K562 (cell line): ENCODE measurements around the gene DIAPH1. TPM values are rescaled to one million over a fixed set of nuclear protein-coding genes. Genes with fewer than 3 reads are reported as not detected.

Experiments
- CCAR2 ChIP-seq: fragments of 200-400 bp; formaldehyde crosslinking; IDR thresholded peaks from 2 replicates; pipeline ENCODE4 v1.6.1; 2017; ENCODE audit warnings: mild to moderate bottlenecking, low read depth, low read length
- CHCHD3 ChIP-seq: fragments of 250-450 bp; sonication (Bioruptor Pico); IDR thresholded peaks from 2 replicates; pipeline ENCODE4 v2.1.2; 2022; ENCODE audit warnings: mild to moderate bottlenecking
- CHD4 ChIP-seq: fragments of 200-600 bp; sonication (generic); IDR thresholded peaks from 3 replicates; pipeline ENCODE4 v1.6.1; 2012; ENCODE audit warnings: low read depth, mild to moderate bottlenecking, mixed read lengths, low read length, inconsistent platforms; ENCODE audit not compliant: insufficient read depth, insufficient replicate concordance, poor library complexity, severe bottlenecking
- HDAC6 ChIP-seq: IDR thresholded peaks from 2 replicates; pipeline ENCODE4 v1.6.1; 2012; ENCODE audit warnings: low read depth, mild to moderate bottlenecking, control low read depth, inconsistent platforms, low read length, moderate library complexity
- JUN ChIP-seq, 2 experiments: sonication (generic) in 1 of 2; formaldehyde crosslinking in 1 of 2; IDR thresholded peaks; 2 replicates each; pipeline versions ENCODE4 v1.6.1 to v1.8.0; 2012 to 2022; ENCODE audit warnings: borderline replicate concordance in 2 of 2, mild to moderate bottlenecking in 2 of 2, improper control_type of control experiment in 1 of 2, low read depth in 1 of 2, low read length in 1 of 2, missing genetic modification reagents in 1 of 2
- KDM1A ChIP-seq, 2 experiments: fragments of 450-650 bp; IDR thresholded peaks; 2 replicates each; pipeline ENCODE4 v1.6.1; 2016; ENCODE audit warnings: mild to moderate bottlenecking in 2 of 2
- MEF2D ChIP-seq: conservative IDR thresholded peaks from 2 replicates; pipeline ENCODE4 v1.6.1; 2016; ENCODE audit warnings: low read depth, missing genetic modification characterization, missing compliant biosample characterization
- PHF20 ChIP-seq: fragments of 450-650 bp; IDR thresholded peaks from 2 replicates; pipeline ENCODE4 v1.6.1; 2018; ENCODE audit not compliant: partially characterized antibody
- RAD51 ChIP-seq: fragments of 450-650 bp; IDR thresholded peaks from 2 replicates; pipeline ENCODE4 v1.7.1; 2016; ENCODE audit warnings: low read depth, mild to moderate bottlenecking, borderline replicate concordance
- THAP12 ChIP-seq: fragments of 250-450 bp; sonication (Bioruptor Pico); IDR thresholded peaks from 2 replicates; pipeline ENCODE4 v1.9.0; 2021; ENCODE audit warnings: mild to moderate bottlenecking, inconsistent platforms
- ZBTB8A ChIP-seq: fragments of 450-650 bp; IDR thresholded peaks from 2 replicates; pipeline ENCODE4 v1.6.1; 2018; ENCODE audit warnings: mild to moderate bottlenecking, moderate library complexity; ENCODE audit not compliant: partially characterized antibody
- ZFP1 ChIP-seq: fragments of 450-650 bp; formaldehyde crosslinking; IDR thresholded peaks from 2 replicates; pipeline ENCODE4 v1.4.0; 2020; ENCODE audit warnings: mild to moderate bottlenecking, mixed read lengths
- ZNF121 ChIP-seq: sonication (generic); formaldehyde crosslinking; conservative IDR thresholded peaks from 2 replicates; pipeline ENCODE4 v1.8.0; 2022; ENCODE audit warnings: missing genetic modification reagents
- ZNF592 ChIP-seq: fragments of 450-650 bp; IDR thresholded peaks from 2 replicates; pipeline ENCODE4 v1.6.1; 2017; ENCODE audit warnings: antibody characterized with exemption, mild to moderate bottlenecking
- polyA plus RNA-seq, 8 experiments: library from polyadenylated mRNA; depleted of rRNA in 4 of 8; stranded (reverse) in 5 of 8; unstranded in 3 of 8; fragments of >200 nt; fragmentation: Nextera tagmentation in 2 of 8; fragmentation: Illumina TruSeq in 1 of 8; extraction: Ambion mirVana in 2 of 8; extraction: Trizol in 1 of 8; gene quantifications; 2 replicates each; pipeline versions ENCODE4 v1.2.1 to v1.2.3, GENCODE V29; 2011 to 2014; ENCODE audit warnings: inconsistent platforms in 1 of 8, missing spikeins in 1 of 8
- total RNA-seq, 7 experiments: library from RNA; depleted of rRNA in 6 of 7; stranded (reverse); fragments of >200 nt in 6 of 7; fragmentation: Illumina TruSeq in 2 of 7; extraction: Trizol in 2 of 7; gene quantifications; 2 replicates each; pipeline versions ENCODE4 v1.2.1 to v1.2.3, GENCODE V29; 2011 to 2021; ENCODE audit warnings: low replicate concordance in 1 of 7
- TF ChIP-seq, protein P1 (sequence below): fragments of 450-650 bp; conservative IDR thresholded peaks from 2 replicates; pipeline ENCODE4 v1.6.1; 2016; ENCODE audit warnings: missing genetic modification characterization, low read depth, mild to moderate bottlenecking, control low read depth, missing compliant biosample characterization
- TF ChIP-seq, protein P2 (sequence below): fragments of 450-650 bp; IDR thresholded peaks from 2 replicates; pipeline ENCODE4 v1.7.0; 2016; ENCODE audit warnings: borderline replicate concordance

Gene DIAPH1
- total and polyA plus RNA-seq, 9 of the 15 experiments (the other 6 are each of a cell fraction or from before 2014, with no cell fraction given), result 60.8 to 328 (median 97.8) TPM

GRCh38 chr5:141618030-141618803, 583 bp downstream of the DIAPH1 start (continued):
- TF ChIP-seq ZNF592 (no peak), THAP12 (CRISPR knock-in tag) (no peak), MEF2D (tag) (no peak), CCAR2 (no peak), CHD4 (no peak), ZNF121 (no peak), RAD51 (no peak), PHF20 (no peak), ZBTB8A (no peak), ZFP1 (CRISPR knock-in tag) (no peak), KDM1A (IDR thresholded peaks at IDR 0.05) (peak; percentile 26 to 56; a peak in 2 of 4 replicates), JUN (IDR thresholded peaks at IDR 0.05; ENCODE audit: borderline replicate concordance, low read depth, low read length) (peak; percentile 49; the same call in 1 of the 2 replicates), JUN (CRISPR knock-in tag; IDR thresholded peaks at IDR 0.05; ENCODE audit: borderline replicate concordance) (no peak), HDAC6 (no peak), CHCHD3 (no peak)
- TF ChIP-seq, protein P1, sequence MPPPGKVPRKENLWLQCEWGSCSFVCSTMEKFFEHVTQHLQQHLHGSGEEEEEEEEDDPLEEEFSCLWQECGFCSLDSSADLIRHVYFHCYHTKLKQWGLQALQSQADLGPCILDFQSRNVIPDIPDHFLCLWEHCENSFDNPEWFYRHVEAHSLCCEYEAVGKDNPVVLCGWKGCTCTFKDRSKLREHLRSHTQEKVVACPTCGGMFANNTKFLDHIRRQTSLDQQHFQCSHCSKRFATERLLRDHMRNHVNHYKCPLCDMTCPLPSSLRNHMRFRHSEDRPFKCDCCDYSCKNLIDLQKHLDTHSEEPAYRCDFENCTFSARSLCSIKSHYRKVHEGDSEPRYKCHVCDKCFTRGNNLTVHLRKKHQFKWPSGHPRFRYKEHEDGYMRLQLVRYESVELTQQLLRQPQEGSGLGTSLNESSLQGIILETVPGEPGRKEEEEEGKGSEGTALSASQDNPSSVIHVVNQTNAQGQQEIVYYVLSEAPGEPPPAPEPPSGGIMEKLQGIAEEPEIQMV (tag), result no peak
- TF ChIP-seq, protein P2, sequence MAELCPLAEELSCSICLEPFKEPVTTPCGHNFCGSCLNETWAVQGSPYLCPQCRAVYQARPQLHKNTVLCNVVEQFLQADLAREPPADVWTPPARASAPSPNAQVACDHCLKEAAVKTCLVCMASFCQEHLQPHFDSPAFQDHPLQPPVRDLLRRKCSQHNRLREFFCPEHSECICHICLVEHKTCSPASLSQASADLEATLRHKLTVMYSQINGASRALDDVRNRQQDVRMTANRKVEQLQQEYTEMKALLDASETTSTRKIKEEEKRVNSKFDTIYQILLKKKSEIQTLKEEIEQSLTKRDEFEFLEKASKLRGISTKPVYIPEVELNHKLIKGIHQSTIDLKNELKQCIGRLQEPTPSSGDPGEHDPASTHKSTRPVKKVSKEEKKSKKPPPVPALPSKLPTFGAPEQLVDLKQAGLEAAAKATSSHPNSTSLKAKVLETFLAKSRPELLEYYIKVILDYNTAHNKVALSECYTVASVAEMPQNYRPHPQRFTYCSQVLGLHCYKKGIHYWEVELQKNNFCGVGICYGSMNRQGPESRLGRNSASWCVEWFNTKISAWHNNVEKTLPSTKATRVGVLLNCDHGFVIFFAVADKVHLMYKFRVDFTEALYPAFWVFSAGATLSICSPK, result 0 out of 2 replicates have a peak, but pooled peaks have one; percentile 68
